Hepatocyte (in vitro differentiated cells): Measurements from ENCODE around the gene SOS1.

Experiments
- EZH2 ChIP-seq: fragments of 200-600 bp; sonication (generic); IDR thresholded peaks from 2 replicates; pipeline ENCODE4 v1.6.1; 2016; ENCODE audit warnings: antibody characterized with exemption, mild to moderate bottlenecking, borderline replicate concordance
- EZH2phosphoT487 ChIP-seq: fragments of 200-600 bp; sonication (generic); IDR thresholded peaks from one replicate; pipeline ENCODE4 v1.6.1; 2018; ENCODE audit warnings: antibody characterized with exemption, mild to moderate bottlenecking, low read depth, moderate library complexity; ENCODE audit not compliant: unreplicated experiment, severe bottlenecking
- TF ChIP-seq, protein P1 (sequence below): fragments of 200-600 bp; sonication (generic); IDR thresholded peaks from 2 replicates; pipeline ENCODE4 v1.5.1; 2016; ENCODE audit warnings: antibody characterized with exemption, mild to moderate bottlenecking; ENCODE audit not compliant: poor library complexity

DNA sequence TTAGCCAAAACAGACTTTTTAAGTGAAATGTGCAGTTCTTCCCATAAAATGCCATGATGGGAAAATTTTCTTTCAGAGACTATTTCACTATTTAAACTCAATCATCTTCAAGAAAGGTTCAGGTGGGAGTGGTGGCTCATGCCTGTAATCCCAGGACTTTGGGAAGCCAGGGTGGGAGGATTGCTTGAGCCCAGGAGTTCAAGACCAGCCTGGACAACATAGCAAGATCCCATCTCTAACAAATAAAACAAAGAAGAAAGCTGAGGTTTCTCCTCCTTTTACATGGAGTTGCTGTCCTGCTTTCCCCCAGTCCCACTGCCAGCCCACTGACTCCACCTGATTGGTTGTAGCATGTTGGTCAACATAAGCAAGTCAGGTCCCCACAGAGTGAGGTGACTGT is 25.8 kb upstream of the SOS1 start:
- TF ChIP-seq, protein P1, sequence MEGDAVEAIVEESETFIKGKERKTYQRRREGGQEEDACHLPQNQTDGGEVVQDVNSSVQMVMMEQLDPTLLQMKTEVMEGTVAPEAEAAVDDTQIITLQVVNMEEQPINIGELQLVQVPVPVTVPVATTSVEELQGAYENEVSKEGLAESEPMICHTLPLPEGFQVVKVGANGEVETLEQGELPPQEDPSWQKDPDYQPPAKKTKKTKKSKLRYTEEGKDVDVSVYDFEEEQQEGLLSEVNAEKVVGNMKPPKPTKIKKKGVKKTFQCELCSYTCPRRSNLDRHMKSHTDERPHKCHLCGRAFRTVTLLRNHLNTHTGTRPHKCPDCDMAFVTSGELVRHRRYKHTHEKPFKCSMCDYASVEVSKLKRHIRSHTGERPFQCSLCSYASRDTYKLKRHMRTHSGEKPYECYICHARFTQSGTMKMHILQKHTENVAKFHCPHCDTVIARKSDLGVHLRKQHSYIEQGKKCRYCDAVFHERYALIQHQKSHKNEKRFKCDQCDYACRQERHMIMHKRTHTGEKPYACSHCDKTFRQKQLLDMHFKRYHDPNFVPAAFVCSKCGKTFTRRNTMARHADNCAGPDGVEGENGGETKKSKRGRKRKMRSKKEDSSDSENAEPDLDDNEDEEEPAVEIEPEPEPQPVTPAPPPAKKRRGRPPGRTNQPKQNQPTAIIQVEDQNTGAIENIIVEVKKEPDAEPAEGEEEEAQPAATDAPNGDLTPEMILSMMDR = no peak
- TF ChIP-seq EZH2 = no peak
- no peak for TF ChIP-seq EZH2phosphoT487
